GM21619 (cell line): ENCODE results near the gene PRKCB.
A peak's percentile ranks its signal among the peaks of the same experiment; 100 is the strongest.

Experiments used
- ATAC-seq: cut with Tn5 transposase; IDR thresholded peaks from one replicate; pipeline ENCODE4 v1.9.1; 2021; ENCODE audit not compliant: unreplicated experiment

PRKCB gene

GRCh38 chr16:24035127-24035842 is 199.5 kb downstream of the PRKCB start:
- no peak for ATAC-seq

GRCh38 chr16:24036038-24036543 is 200.3 kb downstream of the PRKCB start:
- ATAC-seq: no peak

GRCh38 chr16:24036614-24037013 is 200.8 kb downstream of the PRKCB start:
- no peak for ATAC-seq

- no peak for ATAC-seq
Observed at GRCh38 chr16:24037335-24037734, 201.6 kb downstream of the PRKCB start.

GRCh38 chr16:24041834-24042631 is 206.2 kb downstream of the PRKCB start:
- peak; percentile 80 for ATAC-seq

GRCh38 chr16:24044467-24044866 is 208.7 kb downstream of the PRKCB start:
- ATAC-seq: no peak

- ATAC-seq: no peak
Observed at GRCh38 chr16:24045641-24046040, 209.9 kb downstream of the PRKCB start.

- ATAC-seq: no peak
Observed at GRCh38 chr16:24046442-24046841, 210.7 kb downstream of the PRKCB start.

GRCh38 chr16:24049113-24049512 is 213.3 kb downstream of the PRKCB start:
- no peak for ATAC-seq

GRCh38 chr16:24051125-24051524 is 215.3 kb downstream of the PRKCB start:
- no peak for ATAC-seq

GRCh38 chr16:24052329-24053098 is 216.7 kb downstream of the PRKCB start:
- ATAC-seq: no peak

GRCh38 chr16:24053099-24053946 is 217.5 kb downstream of the PRKCB start:
- ATAC-seq: no peak

- no peak for ATAC-seq
Observed at GRCh38 chr16:24054741-24055491, 219.1 kb downstream of the PRKCB start.

GRCh38 chr16:24062270-24062817 is 226.6 kb downstream of the PRKCB start:
- no peak for ATAC-seq

GRCh38 chr16:24069036-24069590 is 233.3 kb downstream of the PRKCB start:
- ATAC-seq: no peak

GRCh38 chr16:24070851-24071250 is 235.1 kb downstream of the PRKCB start:
- ATAC-seq: peak; percentile 56

- ATAC-seq: no peak
Observed at GRCh38 chr16:24071666-24072360, 236.0 kb downstream of the PRKCB start.

GRCh38 chr16:24073321-24073720 is 237.5 kb downstream of the PRKCB start:
- no peak for ATAC-seq

- ATAC-seq: no peak
Observed at GRCh38 chr16:24074574-24074973, 238.8 kb downstream of the PRKCB start.
